ENCODE results near the gene C1orf35.
A peak's percentile ranks its signal among the peaks of the same experiment; 100 is the strongest.
"Not testable (repeated sequence)": the region's sequence is repeated elsewhere in the genome, so short reads cannot be mapped to it uniquely, and the experiment has no call there.

Gene C1orf35

GRCh38 chr1:228142155-228142691, 39.1 kb upstream of the C1orf35 start:
- no peak for DNase-seq (ENCODE audit: low read depth)

- no peak for DNase-seq (ENCODE audit: low read depth)
Measured at GRCh38 chr1:228141226-228142044, 38.3 kb upstream of the C1orf35 start.

- DNase-seq (ENCODE audit: low read depth) = no peak
Measured at GRCh38 chr1:228140724-228141225, 37.6 kb upstream of the C1orf35 start.

GRCh38 chr1:228139931-228140723, 37.0 kb upstream of the C1orf35 start, which contains the start of gene GUK1:
Gene GUK1 (plus strand): TSS chr1:228140279. CDS start chr1:228140303, 24 bp downstream.
- DNase-seq (ENCODE audit: low read depth) = peak; percentile 100

GRCh38 chr1:228139406-228139930, 36.3 kb upstream of the C1orf35 start:
- no peak for DNase-seq (ENCODE audit: low read depth)

- DNase-seq (ENCODE audit: low read depth) = no peak
Measured at GRCh38 chr1:228136901-228137300, 33.8 kb upstream of the C1orf35 start.

- DNase-seq (ENCODE audit: low read depth) = no peak
Measured at GRCh38 chr1:228134591-228134990, 31.5 kb upstream of the C1orf35 start.

GRCh38 chr1:228131766-228132165, 28.6 kb upstream of the C1orf35 start:
- no peak for DNase-seq (ENCODE audit: low read depth)

GRCh38 chr1:228125185-228125584, 22.1 kb upstream of the C1orf35 start:
- DNase-seq (ENCODE audit: low read depth) = no peak

- no peak for DNase-seq (ENCODE audit: low read depth)
Measured at GRCh38 chr1:228123505-228123904, 20.4 kb upstream of the C1orf35 start.

GRCh38 chr1:228122921-228123441, 19.9 kb upstream of the C1orf35 start:
- DNase-seq (ENCODE audit: low read depth) = no peak

GRCh38 chr1:228120857-228121489, 17.8 kb upstream of the C1orf35 start:
- DNase-seq (ENCODE audit: low read depth) = no peak

GRCh38 chr1:228120351-228120750, 17.2 kb upstream of the C1orf35 start:
- no peak for DNase-seq (ENCODE audit: low read depth)

- no peak for DNase-seq (ENCODE audit: low read depth)
Measured at GRCh38 chr1:228118040-228118439, 14.9 kb upstream of the C1orf35 start.

GRCh38 chr1:228117335-228117734, 14.2 kb upstream of the C1orf35 start:
- no peak for DNase-seq (ENCODE audit: low read depth)

GRCh38 chr1:228114827-228115226, 11.7 kb upstream of the C1orf35 start:
- DNase-seq (ENCODE audit: low read depth) = no peak

- no peak for DNase-seq (ENCODE audit: low read depth)
Measured at GRCh38 chr1:228112617-228113016, 9.5 kb upstream of the C1orf35 start.

GRCh38 chr1:228112167-228112566, 9.0 kb upstream of the C1orf35 start:
- DNase-seq (ENCODE audit: low read depth) = no peak

GRCh38 chr1:228111315-228111714, 8.2 kb upstream of the C1orf35 start:
- DNase-seq (ENCODE audit: low read depth) = not testable (repeated sequence)

GRCh38 chr1:228110556-228110955, 7.4 kb upstream of the C1orf35 start:
- no peak for DNase-seq (ENCODE audit: low read depth)

GRCh38 chr1:228109962-228110488, 6.9 kb upstream of the C1orf35 start:
- no peak for DNase-seq (ENCODE audit: low read depth)

Data from stimulated activated CD8-positive, alpha-beta memory T cell treated with anti-CD3 and anti-CD28 coated beads, Interleukin-12 subunit alpha, Interleukin-12 subunit beta, amount 100 ng/mL, for 1 hour (primary cell).